SK-N-MC (cell line): ENCODE measurements around the gene MAMLD1.

Experiments
- DNase-seq: peaks from one replicate; pipeline ENCODE4 v3.0.0-alpha.2; 2011; ENCODE audit warnings: low read depth, low spot score
- H3K27ac ChIP-seq: fragments of 200-600 bp; sonication (generic); 2 replicates; pipeline ENCODE4 v1.5.1; 2016; ENCODE audit warnings: mixed run types
- H3K36me3 ChIP-seq: fragments of 200-600 bp; sonication (generic); 2 replicates; pipeline ENCODE4 v1.6.1; 2017; ENCODE audit warnings: antibody characterized with exemption, low read length, mixed read lengths; ENCODE audit not compliant: insufficient read depth
- H3K4me3 ChIP-seq: fragments of 200-600 bp; sonication (generic); 2 replicates; pipeline ENCODE4 v1.5.1; 2016
- H3K9ac ChIP-seq: fragments of 200-600 bp; sonication (generic); 2 replicates; pipeline ENCODE4 v1.8.0; 2017; ENCODE audit warnings: mixed run types, mixed read lengths; ENCODE audit not compliant: insufficient read length
- H3K9me3 ChIP-seq: fragments of 200-600 bp; sonication (generic); 2 replicates; pipeline ENCODE4 v1.6.1; 2017; ENCODE audit warnings: low read depth, mild to moderate bottlenecking, antibody characterized with exemption, low read length, moderate library complexity, mixed read lengths
- EZH2 ChIP-seq: fragments of 200-600 bp; sonication (generic); IDR thresholded peaks from one replicate; pipeline ENCODE4 v1.6.1; 2017; ENCODE audit warnings: antibody characterized with exemption
- FOXP2 ChIP-seq: optimal IDR thresholded peaks from 2 replicates; pipeline ENCODE3; 2011; ENCODE audit warnings: mild to moderate bottlenecking, moderate library complexity; ENCODE audit not compliant: insufficient read depth; ENCODE audit errors: extremely low read length, control extremely low read depth
- POLR2AphosphoS5 ChIP-seq: IDR thresholded peaks from 2 replicates; pipeline ENCODE4 v1.6.1; 2012; ENCODE audit warnings: mild to moderate bottlenecking, low read depth, low read length, borderline replicate concordance

The MAMLD1 gene

DNA sequence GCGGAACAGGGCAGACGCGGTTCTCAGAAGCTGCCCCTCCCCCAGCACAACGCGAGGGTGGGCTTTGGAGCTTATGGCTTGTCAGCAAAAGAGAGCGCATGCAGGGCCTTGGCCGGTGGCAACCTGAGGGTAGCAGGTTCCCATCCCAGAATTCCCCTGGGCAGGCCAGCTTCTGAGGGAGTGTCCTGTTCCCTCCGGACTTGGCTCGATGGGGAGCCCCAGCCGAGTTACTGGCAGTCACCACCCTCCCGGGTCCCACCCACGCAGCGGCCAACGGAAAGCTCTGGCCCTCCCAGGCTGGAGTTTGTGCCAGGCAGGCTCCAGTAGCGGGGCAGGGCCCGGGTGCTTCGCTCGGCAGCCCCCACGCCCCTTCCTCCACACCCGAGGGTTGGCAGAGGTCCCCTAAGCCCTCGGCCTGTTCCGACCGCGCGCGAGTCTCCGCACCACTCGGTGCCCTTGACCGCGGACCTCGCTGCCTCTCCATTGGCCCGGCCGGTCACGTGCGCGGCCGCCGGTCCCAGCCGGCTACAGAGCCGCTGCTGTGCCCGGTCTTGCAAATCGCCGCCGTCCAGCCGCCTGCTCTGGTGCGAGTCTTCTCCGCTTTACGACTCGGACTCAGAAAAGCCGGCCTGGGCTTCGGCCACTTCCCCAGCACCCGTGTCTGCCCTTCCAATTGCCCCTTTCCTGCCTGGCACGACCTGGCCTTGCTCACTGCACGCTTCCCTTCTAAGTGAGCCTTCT is 184.4 kb downstream of the MAMLD1 start:
- Histone ChIP-seq H3K9ac (no peak overlapping the region), H3K36me3 (no peaks in the 10 kb centered on the region), H3K4me3 (no peak overlapping the region), H3K27ac (no peak overlapping the region), H3K9me3 (no peaks in the 10 kb centered on the region)
- no peak for TF ChIP-seq EZH2
- TF ChIP-seq POLR2AphosphoS5, result no peak
- no peak for TF ChIP-seq FOXP2
- no peak for DNase-seq

DNA sequence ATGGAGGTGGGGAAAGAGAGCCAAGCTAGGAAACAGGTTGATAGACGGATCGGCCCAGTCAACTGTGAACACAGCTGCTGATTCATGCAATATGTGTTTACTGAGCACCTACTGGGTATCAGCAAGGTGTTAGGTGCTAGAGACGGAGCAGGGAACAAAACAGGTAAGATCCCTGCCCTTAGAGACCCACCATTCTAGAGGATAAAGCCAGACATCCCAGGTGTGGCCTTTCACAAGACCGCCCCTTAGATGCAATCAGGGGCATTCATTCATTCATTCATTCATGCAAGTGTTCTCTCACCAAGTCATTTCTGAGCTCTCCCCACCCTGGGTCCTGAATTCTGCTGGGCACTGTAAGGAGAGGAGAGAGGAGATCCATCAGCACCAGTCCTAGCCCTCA is 185.1 kb downstream of the MAMLD1 start:
- Histone ChIP-seq H3K36me3 (no peaks in the 10 kb centered on the region), H3K9me3 (no peaks in the 10 kb centered on the region), H3K4me3 (no peak overlapping the region), H3K9ac (no peak overlapping the region), H3K27ac (no peak overlapping the region)
- TF ChIP-seq POLR2AphosphoS5 (no peak), FOXP2 (no peak), EZH2 (no peak)
- DNase-seq, result no peak

- no peak for DNase-seq
- Histone ChIP-seq H3K9me3 (no peaks in the 10 kb centered on the region), H3K9ac (no peak overlapping the region), H3K27ac (no peak overlapping the region), H3K4me3 (no peak overlapping the region), H3K36me3 (no peaks in the 10 kb centered on the region)
- no peak for TF ChIP-seq POLR2AphosphoS5
- TF ChIP-seq EZH2, result no peak
- no peak for TF ChIP-seq FOXP2
These were observed 185.6 kb downstream of the MAMLD1 start for GRCh38 chrX:150548684-150549083.

DNA sequence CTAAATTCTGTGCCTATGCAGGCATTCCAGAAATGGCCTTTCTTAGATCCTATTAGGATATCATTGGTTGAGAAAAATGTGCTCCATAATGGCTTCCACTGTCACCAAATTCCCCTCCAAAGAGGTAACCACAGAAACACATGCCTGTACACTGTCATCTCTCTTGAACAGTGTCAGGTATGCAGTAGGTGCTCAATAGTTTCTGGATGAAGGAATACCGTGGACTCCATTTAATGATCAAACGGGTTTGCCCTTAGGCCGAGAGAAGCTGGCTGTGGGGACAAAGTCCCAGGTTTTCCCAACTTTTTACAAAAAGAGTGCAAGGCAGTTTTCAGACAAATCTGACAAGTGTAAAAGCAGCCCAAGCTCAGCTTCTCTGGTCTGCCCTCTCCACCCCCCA is 188.8 kb downstream of the MAMLD1 start:
- no peak overlapping the region for H3K9ac ChIP-seq
- H3K9me3 ChIP-seq, result no peaks in the 10 kb centered on the region
- no peak overlapping the region for H3K4me3 ChIP-seq
- no peak overlapping the region for H3K27ac ChIP-seq
- no peak for DNase-seq
- H3K36me3 ChIP-seq, result no peaks in the 10 kb centered on the region
- no peak for TF ChIP-seq POLR2AphosphoS5

- no peak for DNase-seq
- no peak overlapping the region for H3K9ac ChIP-seq
- TF ChIP-seq POLR2AphosphoS5 (no peak), EZH2 (no peak), FOXP2 (no peak)
- no peak overlapping the region for H3K4me3 ChIP-seq
- H3K36me3 ChIP-seq, result no peaks in the 10 kb centered on the region
- no peaks in the 10 kb centered on the region for H3K9me3 ChIP-seq
- H3K27ac ChIP-seq, result no peak overlapping the region
These were observed 195.3 kb downstream of the MAMLD1 start for GRCh38 chrX:150558424-150558823.
